NCI-H446 (cell line): ENCODE data around the gene MAPK7.

Experiments used
- DNase-seq, 2 experiments: peaks; one replicate each; lab custom pipeline; 2025; lab: John Stamatoyannopoulos, UW

Gene MAPK7

DNA sequence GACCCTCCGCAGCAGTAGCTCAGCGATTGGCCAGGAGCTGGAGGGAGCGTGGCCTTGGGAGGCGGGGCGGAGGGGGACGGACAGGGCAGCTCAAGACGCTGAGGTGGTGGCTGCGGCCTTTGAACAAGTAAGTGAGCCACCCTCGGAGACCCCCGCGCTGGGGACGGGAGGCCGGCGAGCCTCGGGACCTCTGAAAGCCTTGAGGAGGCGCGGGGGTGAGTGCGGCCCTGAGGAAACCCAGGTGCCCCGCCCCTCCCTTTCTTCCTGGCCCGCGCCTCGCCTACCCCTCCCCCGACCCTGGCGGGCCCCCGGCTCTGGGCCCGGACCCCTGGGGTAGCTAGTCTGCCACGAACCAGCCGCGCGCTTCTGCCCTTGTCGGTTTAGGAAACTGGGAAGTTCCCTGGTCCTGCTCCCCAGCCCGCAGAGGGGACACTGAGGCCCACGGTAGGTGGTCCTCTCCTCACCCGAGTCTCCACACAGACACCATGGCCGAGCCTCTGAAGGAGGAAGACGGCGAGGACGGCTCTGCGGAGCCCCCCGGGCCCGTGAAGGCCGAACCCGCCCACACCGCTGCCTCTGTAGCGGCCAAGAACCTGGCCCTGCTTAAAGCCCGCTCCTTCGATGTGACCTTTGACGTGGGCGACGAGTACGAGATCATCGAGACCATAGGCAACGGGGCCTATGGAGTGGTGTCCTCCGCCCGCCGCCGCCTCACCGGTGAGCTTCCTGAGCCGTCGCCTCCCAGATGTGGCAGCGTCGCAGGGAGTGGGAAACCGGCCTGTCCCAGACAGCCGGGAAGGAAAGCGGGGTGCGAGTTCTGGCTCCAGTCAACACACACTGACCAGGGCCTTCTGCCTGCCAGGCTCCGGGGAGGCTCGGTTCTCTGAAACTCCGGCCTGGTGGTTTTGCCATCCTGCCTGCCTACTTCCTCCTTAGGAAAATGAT lies at the start of gene MAPK7:
TSS of gene MAPK7 (plus strand) at position 83 of the 945 bp plus-strand sequence. CDS start at position 486, 403 bp downstream.
- peak in 1 of 2 experiments; percentile 65 for DNase-seq

DNA sequence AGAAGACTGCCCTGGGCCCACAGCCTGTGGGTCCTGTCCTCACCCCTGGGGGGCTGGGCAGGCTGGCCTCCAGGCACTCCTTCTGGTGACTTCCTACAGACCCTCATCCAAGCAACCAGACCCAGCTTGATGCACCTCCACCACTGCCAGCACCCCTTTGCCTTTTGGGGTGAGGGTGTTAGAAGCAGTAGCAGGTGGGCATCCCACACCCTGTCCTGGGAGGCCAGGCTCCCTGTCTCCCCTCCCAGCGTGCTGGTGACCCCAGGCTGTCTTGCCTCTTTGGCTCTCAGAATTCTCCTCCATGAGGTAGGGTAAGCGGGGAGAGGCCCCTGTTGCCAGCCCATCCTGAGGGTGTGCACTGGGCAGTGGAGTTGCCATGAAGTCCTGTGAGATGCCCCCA lies 49.2 kb upstream of the MAPK7 start:
- no peak for DNase-seq

DNA sequence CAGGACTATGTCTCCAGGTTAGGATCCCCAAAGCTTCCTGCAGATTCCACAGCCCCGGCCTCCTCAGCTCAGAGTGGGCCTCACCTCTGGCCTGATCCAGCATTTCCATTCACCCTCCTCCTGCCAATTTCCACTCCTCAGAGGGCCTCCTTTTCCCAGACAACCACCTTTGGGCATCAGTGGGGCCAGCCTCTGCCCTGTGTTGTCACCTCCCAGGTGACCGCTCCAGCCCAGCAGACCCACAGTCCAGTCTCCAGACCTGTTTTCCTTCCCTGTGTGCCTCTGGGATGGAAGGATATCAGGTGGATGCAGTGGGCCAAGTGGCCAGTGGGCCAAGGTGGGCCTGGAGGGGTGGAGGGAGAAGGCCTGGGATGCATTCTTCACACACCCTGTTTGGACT lies 48.5 kb upstream of the MAPK7 start:
- DNase-seq, result no peak

DNA sequence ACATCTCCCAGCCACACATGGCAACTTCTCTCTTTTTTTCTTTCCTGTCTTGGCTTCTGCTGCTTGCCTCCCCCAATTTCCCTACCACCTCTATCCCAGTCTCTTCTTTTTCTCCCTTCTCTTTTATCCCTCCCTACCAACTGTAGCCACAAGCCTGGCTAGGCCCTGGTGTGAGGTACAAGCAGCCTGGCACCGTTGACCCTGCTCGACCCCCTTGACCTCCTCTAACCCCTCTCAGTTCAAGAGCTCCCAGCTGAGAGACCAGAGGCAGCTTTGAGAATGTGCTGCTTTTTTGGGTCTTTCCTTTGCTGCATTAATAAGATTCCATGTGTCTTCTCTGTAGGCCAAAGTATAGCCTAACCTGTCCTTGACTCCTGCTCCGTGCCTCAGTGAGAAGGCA lies 48.0 kb upstream of the MAPK7 start:
- no peak for DNase-seq

DNA sequence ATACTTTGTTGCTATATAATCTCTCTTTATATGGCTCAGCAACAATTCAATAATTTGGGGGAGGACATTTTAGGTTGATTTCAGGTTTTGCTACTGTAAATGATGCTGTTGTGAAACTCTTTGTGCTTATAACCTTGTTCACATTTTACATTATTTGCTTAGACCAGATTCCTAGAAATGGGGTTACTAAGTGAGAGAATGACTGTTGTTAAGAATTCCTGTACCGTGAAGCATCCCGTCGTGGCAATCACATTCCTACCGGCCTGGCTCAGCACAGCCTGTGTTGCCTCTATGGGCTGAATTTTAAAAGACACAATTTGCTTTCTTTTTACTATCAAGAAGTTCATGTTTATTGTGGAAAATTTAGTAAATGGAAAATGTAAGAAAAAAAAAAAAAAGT lies 47.2 kb upstream of the MAPK7 start:
- no peak for DNase-seq

DNA sequence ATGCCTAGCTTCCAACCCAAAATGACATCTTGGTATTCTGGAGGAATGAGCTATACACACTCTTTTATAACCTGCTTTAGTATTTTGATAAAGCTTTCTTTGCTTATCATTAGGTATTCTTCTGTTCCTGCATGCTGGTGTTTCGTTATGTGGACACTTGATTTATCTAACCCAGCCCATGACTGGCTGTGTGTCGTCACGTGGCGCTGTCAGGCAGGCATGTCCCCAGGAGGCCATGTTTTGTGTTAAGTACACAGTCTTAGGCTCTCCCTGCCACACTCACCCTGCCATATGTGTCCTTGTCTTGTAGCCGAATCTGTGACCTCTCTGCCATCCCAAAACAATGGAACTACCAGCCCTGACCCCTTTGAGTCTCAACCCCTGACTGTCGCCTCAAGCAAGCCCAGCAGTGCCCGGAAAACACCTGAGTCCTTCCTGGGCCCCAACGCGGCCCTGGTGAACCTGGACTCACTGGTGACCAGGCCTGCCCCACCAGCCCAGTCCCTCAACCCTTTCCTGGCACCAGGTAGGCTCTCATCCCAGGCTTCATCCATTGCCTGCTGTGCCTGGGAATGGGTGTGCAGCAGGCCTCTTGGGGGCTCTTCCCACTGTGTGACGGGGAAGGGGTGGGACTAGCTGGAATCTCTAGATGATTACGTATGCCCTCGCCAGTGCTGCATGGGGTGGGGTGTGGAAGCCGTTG lies 46.6 kb upstream of the MAPK7 start:
- DNase-seq, result no peak

DNA sequence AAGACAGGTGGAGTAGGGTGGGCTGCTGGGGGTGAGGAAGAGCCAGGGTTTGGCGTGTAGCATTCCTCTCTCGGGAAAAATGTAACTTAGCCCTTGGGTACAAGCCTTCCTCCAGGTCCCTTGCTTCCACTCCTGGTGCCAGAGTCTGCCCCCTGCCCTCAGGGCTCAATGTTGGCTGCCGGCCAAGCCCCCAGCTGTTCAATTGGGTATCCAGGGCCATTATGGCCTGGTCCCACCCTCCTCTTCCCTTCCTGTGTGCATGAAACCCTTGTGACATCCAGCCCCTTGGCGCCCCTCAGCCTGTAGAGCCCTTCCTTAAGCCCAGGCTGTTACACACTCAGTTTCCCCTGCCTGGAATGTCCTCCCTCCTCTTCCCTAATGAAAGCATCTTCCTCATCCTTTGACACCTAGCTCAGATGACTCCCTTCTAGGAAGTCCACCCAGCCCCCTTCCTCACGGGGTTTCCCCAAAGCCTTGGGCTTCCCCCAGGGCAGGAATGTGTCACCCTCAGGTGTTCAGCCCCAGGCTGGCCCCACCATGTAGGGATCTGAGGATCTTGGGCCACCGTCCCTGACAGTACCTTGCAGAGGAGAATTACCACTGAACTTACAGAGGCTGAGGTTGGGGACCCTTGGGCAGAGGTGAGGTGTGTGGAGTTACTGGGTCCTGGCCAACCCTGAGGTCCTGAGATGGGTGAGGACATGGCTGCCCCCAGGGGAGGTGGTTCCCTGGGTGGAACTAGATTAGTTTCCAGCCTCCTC lies 45.7 kb upstream of the MAPK7 start:
- no peak for DNase-seq

DNA sequence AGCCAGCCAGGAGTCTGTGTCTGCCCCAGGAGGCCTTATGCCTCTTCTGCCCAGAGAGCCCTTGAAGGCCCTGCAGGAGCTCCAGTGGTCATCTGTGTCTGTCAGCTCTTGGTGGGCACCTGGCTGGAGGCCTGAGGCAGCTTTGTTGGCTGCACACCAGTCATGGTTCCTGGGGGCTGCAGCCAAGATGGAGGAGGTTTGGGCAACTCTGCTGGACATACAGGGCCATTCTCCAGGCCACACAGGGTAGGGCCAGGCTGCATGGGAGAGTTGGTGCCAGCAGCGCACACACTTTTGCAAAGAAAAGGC lies 45.2 kb upstream of the MAPK7 start:
- DNase-seq, result no peak

DNA sequence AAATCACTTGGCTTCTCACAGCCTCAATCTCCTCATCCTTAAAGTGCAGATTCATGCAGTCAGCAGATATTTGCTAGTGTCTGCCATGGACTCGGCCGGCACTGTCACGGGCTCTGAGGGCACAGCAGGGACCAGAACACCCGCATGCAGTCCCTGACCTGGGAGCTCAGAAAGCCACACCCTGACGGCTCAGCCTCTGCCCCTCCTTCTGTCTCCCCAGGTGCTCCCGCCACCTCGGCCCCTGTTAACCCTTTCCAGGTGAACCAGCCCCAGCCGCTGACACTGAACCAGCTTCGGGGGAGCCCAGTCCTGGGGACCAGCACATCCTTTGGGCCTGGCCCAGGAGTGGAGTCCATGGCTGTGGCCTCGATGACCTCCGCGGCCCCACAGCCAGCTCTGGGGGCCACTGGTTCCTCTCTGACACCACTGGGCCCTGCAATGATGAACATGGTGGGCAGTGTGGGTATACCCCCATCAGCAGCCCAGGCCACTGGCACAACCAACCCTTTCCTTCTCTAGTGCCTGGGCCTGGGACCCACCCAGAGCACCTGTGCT lies 44.5 kb upstream of the MAPK7 start:
- DNase-seq, result no peak

DNA sequence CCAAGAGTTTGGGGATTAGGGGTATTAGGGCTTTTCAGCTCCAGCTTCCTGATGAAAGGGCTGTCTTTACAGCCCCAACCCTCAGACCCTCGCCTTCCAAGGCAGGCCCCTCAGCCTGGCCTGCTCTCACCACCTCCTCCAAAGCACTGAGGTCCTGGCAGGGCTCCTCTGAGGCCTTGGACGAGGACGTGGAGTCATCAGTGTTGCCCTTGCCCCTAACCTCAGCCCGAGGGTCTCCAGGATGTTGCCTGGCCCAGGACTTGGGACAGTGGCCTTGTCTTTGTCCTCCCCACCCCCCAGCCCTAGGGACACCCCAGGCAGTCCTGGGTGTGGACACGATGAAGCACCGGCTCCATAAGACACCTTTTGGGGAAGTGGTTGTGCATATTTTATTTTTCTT lies 44.0 kb upstream of the MAPK7 start:
- no peak for DNase-seq

DNA sequence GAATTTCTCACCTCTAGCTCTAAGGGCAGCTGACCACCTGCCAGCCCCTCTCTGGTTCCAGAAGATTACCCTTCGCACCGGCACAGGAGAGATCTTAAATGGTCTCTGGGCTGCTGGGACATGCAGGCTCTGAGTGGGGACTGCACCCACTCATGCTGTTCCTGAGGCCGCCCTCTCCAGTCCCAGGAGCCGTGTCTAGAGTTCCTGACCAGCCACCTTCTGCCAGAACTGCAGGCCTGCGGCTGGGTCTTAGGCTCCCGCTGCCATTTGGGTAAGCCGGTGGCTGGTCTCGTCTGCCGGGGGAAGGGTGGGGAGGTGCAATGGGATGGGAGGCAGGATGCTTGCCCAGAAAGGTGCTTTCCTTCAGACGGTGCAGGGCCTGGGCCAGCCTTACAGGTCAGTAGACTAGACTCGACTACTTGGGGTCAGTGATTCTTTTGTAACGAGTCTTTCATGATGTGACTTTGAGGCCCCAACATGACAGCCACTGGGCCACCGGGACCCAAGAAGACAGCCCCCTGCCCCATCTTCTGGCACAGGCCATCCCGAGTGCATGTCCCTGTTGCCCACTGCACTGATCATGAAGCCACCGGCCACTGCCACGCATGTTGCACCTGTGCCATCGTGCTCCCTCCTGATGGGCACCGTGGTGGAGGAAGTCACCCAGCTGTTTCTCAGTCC lies 42.2 kb upstream of the MAPK7 start:
- no peak for DNase-seq

DNA sequence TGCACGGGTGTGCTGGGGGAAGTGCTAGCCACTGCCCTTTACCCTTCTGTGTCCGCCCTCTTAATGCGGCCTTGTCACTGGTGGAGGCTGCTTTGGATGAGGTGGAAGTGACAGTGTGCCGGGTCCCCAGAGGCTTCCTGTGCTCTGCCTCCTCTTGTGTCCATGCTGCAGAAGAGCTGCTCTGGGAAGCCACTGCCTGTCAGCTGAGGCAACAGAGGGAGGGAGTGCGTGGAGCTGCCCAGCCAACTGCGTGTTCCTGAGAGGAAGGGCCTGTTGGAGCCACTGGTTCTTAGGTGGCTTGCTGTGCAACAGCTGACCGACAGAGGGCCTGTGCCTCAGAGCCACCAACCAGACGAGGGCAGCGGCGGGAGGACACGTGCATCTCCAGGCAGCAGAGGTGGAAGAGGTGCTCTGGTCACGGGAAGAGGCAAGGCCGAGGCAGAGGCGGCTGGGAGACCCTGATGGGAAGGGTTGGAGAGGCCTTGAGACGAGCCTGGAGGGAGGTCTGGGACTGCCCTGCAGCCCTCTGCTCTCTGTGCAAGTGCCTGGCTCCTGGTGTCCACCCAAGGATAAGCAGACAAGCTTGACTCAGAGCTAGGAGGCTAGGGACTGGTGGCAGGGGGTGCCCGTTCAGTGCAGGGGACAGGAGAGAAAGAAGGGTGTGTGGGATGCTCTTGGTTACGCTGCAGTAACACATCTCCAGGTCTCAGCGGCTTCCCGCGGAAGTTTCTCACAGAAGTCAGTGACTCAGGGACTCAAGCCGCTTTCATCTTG lies 41.2 kb upstream of the MAPK7 start:
- DNase-seq, result no peak

DNA sequence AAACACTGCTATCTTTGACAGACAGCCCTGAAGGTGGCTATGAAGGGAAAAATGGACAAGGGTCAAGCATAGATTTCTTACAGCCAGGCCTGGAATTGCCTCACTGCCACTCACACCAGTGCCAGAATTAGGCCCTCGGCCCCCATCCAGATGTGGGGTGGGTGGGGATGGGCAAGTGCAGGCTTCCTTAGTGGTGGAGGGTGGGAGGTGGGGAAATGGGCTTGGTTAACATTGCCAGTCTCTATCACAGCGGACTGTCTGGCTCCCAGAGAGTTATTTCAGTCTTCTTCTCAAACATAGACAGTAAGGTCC lies 40.6 kb upstream of the MAPK7 start:
- no peak for DNase-seq

DNA sequence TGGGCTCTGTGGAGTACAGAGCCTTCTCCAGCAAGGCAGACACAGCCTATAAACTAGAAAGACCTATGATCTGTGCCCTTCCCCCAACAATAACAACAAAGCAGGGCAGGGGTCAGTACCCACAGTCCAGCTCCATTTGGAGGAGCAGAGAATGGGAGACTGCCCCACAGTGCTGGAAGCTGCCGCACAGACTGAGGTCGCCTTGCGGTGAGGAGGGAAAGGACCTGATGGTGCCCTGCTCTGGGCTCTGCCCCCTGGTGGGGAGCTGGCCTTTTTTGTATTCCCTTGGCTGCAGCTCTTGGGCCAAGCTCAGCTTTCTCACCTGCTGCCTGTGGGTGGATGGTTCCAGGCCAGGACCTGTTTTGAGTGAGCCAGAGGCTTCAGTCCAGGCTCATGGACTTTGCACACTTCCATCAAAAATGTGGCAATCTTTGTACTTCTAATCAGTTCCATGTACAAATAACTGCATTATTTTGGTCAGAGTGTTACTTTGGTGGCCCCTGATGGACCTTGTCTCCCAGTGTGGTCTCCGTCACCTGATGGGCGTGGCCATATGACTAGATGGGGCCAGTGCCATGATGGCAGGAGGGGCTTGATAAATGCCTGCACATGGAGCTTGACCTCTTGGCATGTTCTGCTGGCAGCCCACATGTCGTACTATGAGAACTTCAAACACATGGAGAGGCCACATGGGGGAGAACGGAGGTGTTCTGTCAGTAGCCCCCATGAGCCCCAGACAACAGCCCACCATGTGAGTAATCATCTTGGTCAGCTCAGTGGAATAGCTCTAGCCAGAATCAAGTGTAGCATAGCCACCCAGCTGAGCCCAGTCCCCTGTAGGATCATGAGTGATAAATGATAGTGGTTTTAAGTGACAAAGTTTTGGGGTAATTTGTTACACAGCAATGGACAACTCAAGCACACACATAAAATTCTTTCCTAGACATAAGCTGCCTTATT lies 40.0 kb upstream of the MAPK7 start:
- no peak for DNase-seq

DNA sequence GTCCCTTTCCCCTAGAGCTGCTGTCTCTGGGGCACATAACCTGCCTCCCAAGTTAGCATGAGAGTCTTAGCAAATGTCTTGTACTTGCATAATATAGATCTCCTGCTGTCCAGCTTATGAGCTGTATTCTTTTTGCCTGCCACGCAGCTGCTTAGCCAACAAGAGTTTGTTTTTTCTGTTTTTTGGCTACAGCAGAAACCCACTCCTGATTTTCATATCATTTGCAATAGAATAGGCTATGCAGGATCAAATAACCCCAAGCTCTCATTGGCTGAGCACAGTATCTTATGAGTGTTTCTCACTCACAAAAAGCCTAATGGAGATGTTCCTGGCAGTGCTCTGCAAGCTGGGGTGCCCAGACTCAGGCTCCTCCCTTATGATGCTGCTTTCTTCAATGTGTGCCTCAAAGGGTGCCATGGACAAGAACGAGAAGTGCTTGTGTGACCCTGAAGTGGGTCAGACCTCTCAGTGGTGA lies 38.9 kb upstream of the MAPK7 start:
- DNase-seq, result no peak

DNA sequence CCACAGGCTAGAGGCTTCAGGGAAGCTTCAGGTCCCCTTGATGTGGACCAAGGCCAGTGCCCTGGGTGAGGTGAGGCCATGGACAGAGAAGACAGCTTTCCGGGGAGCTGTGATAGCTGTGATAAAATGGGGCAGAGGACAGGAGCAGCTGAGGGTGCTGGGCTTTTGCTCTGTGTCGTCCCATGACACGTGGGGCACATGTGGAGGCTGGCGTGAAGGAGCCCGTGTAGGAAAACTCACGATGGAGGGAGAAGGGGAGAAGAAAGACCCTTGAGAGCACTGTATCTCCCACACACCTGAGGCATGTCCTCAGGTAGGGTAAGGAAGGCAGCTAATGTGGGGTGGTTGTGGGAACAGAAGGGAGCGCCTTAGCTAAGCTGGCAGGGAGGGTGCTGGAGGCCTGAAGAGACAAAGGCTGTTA lies 37.1 kb upstream of the MAPK7 start:
- no peak for DNase-seq

DNA sequence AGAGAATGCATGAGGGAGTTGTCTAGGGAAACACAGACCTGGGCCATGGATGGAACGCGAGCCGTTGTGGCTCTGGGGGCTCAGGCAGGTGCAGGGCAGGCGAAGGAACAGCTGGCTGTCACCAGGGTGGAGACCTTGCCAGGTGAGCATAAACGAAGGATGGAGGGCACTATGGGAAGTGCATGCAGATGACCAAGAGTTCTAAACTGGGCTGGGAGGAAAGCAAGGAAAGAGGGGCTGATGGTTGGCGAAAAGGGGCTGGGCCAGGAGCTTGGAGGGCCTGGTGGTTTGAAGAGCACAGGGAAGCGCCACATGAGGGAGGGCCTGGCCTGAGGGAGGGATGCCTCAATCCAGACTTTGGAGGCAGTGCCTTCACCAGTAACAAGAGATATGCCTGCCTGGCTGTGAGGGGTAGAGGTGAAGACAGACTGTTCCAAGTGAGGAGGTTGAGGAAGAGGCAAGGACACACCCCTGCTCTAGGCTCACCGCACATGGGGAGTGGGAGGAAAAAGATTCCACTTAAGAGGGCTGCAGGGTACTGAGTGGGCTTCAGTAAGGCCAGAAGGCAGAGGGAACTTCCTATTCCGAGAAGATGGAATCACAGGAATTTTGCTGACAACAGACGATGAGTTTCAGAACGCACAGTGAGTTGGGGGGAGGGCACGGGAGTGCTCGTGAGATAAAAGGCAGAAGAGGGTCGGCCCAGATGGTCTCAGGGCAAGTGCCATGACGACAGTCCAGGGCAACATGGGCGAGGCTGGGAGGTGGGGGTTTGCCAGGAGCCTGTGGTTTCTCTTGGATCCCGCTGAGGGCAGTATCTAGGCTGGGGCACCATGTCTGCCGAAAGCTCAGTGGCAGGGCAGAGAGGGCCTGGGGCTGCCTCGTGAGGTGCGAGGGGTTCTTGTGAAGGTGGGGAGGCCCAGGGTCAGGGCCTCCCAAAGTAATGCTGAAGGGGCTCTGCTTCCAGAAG lies 36.4 kb upstream of the MAPK7 start:
- DNase-seq, result no peak

DNA sequence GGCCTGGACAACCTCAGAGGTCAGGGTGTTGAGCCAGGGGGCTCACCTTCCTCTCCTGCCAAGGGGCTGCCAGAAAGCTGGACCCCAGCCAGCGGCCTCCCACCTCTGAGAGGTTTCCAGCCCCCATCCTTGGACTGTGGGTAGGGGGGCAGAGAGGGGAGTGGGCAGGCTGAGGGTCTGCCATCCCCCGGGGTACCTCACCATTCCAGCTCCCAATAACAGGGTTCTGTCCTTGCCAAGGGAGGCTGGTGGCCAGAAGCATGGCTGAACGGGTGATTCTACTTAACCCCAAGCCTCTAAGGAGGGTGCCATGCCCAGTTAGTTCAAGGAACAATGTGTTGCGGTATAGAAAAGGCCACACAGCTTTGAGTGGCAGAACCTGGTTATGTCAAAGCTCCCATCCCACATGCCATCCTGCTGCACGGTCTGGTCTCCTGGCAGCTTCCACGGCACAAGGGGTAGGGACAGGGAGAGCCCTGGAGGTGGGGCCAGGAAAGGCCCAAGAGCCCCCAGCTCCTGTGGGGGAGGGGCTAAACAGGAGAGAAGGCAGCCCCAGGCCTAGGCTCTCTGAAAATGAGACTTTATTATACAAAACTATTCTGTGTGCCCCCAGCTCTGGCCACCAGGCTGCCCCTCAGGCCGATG lies 35.6 kb upstream of the MAPK7 start:
- no peak for DNase-seq
